Inferior parietal cortex (tissue), 1 donor: ENCODE results near the gene DNAJC11.

ENCODE experiments used
- DNase-seq: peaks from one replicate; pipeline ENCODE4 v3.0.0-alpha.2; 2016; ENCODE audit errors: extremely low spot score

Gene DNAJC11

DNA sequence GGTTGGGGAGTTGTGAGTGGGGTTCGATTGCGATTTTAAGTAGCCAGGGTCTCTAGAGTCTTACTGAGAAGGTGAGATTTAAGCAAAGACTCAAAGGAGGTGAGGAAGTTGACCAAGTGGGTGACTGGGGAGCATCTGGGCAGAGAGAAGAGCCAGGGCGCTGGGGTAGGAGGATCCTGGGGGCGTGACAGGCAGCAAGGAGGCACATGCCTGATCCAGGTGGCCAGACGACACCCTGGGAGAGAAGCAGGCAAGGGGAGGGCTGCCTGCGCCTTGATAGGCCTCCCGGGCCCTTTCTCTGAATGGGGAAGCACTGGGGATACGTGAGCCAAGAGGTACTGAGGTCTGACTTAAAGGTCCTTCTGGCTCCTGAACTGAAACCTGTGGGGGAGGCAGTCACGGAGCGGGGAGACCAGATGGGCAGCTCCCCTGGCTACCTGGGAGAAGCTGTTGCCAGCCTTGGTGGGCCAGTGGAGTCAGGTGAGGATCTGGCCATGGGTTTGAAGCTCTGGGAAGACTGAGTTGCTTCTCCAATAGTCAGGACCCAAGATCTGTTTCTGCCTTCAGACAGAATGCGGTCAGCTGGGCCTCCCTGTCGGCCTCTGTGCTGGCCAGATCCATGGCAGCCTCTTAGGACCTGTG lies 116.4 kb downstream of the DNAJC11 start:
- no peak for DNase-seq
